Choroid plexus epithelial cell (primary cell): ENCODE results near the gene HMGN4.

ENCODE experiments used
- DNase-seq: peaks from one replicate; pipeline ENCODE4 v3.0.0-alpha.2; 2010; ENCODE audit warnings: low read depth
- H3K4me3 ChIP-seq: 2 replicates; pipeline ENCODE4 v1.5.1; 2011; ENCODE audit warnings: low read depth, mild to moderate bottlenecking, control low read depth, low read length, moderate library complexity
- TF ChIP-seq, protein P1 (sequence below): conservative IDR thresholded peaks from 2 replicates; pipeline ENCODE4 v1.5.1; 2011; ENCODE audit warnings: low read depth, mild to moderate bottlenecking, control low read depth, inconsistent platforms, low read length, moderate library complexity

The HMGN4 gene

GRCh38 chr6:26581164-26581915, 43.2 kb downstream of the HMGN4 start:
- DNase-seq = no peak
- TF ChIP-seq, protein P1, sequence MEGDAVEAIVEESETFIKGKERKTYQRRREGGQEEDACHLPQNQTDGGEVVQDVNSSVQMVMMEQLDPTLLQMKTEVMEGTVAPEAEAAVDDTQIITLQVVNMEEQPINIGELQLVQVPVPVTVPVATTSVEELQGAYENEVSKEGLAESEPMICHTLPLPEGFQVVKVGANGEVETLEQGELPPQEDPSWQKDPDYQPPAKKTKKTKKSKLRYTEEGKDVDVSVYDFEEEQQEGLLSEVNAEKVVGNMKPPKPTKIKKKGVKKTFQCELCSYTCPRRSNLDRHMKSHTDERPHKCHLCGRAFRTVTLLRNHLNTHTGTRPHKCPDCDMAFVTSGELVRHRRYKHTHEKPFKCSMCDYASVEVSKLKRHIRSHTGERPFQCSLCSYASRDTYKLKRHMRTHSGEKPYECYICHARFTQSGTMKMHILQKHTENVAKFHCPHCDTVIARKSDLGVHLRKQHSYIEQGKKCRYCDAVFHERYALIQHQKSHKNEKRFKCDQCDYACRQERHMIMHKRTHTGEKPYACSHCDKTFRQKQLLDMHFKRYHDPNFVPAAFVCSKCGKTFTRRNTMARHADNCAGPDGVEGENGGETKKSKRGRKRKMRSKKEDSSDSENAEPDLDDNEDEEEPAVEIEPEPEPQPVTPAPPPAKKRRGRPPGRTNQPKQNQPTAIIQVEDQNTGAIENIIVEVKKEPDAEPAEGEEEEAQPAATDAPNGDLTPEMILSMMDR = no peak
- H3K4me3 ChIP-seq = no peak overlapping the region

GRCh38 chr6:26588965-26589364, 50.8 kb downstream of the HMGN4 start:
- H3K4me3 ChIP-seq = no peak overlapping the region
- no peak for DNase-seq
- TF ChIP-seq, protein P1 = no peak

GRCh38 chr6:26592649-26593048, 54.5 kb downstream of the HMGN4 start:
- H3K4me3 ChIP-seq = no peak overlapping the region
- DNase-seq = peak; percentile 41
- TF ChIP-seq, protein P1 = peak; percentile 19

DNA sequence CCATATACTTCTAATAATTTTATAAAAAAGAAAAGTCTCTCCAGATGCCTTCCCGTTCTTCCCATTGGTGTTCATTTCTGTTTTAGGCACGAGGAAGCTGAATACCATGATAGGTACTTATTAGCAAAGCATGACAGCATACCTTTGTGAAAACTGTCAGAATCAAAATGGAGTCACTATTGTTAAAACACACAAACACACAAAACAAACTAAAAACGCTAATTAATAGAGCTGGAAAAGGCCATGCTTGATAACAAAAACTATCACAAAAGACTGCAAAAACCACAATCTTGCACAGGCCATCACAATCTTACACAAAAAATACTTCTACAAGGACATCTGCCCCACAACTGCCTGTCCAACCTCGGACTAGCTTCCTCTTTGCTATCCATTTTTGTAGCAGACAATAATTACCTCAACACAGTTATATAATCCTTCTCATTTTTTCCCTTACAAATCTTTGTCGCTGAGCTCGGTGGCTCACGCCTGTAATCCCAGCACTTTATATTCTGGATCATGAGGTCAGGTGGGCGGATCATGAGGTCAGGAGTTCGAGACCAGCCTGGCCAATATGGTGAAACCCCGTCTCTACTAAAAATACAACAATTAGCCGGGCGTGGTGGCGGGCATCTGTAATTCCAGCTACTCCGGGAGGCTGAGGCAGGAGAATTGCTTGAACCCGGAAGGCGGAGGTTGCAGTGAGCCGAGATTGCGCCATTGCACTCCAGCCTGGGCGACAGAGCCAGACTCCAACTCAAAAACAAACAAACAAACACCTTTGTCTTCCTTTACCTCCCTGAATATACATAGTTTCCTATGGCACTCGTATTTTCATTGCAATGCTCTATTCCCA, 55.3 kb downstream of the HMGN4 start:
- TF ChIP-seq, protein P1 = no peak
- no peak for DNase-seq
- no peak overlapping the region for H3K4me3 ChIP-seq

- peak overlapping the region; percentile 26 for H3K4me3 ChIP-seq
Measured at GRCh38 chr6:26594131-26594498, 55.9 kb downstream of the HMGN4 start.

GRCh38 chr6:26594730-26595632, 56.8 kb downstream of the HMGN4 start:
- TF ChIP-seq, protein P1 = no peak
- peak overlapping the region; percentile 66 for H3K4me3 ChIP-seq
- peak; percentile 81 for DNase-seq

More at GRCh38 chr6:26594131-26594498, 55.9 kb downstream of the HMGN4 start:
- no peak for DNase-seq
- TF ChIP-seq, protein P1 = no peak
